GM12873 (cell line): ENCODE measurements around the gene STPG2.

Experiments used
- CTCF ChIP-seq: IDR thresholded peaks from 2 replicates; pipeline ENCODE4 v1.5.1; 2012; ENCODE audit warnings: low read depth, mild to moderate bottlenecking, moderate library complexity, low read length, control low read depth; ENCODE audit not compliant: insufficient read depth; ENCODE audit errors: missing control alignments

Gene STPG2

GRCh38 chr4:97912156-97912555 is 231.1 kb downstream of the STPG2 start:
- TF ChIP-seq CTCF, result no peak

GRCh38 chr4:97911236-97911906 is 231.9 kb downstream of the STPG2 start:
- TF ChIP-seq CTCF, result no peak

- TF ChIP-seq CTCF, result peak; percentile 31
Observed at GRCh38 chr4:97910005-97910404, 233.3 kb downstream of the STPG2 start.

GRCh38 chr4:97900229-97900628 is 243.0 kb downstream of the STPG2 start:
- TF ChIP-seq CTCF, result no peak

- TF ChIP-seq CTCF, result no peak
Observed at GRCh38 chr4:97892592-97893266, 250.5 kb downstream of the STPG2 start.

- TF ChIP-seq CTCF, result no peak
Observed at GRCh38 chr4:97879942-97880341, 263.3 kb downstream of the STPG2 start.

- no peak for TF ChIP-seq CTCF
Observed at GRCh38 chr4:97868097-97868496, 275.2 kb downstream of the STPG2 start.
